Transverse colon (tissue), 4 donors: Measurements from ENCODE around the gene SRSF3. TPM values are rescaled to one million over a fixed set of nuclear protein-coding genes. Genes with fewer than 3 reads are reported as not detected.
A peak's percentile ranks its signal among the peaks of the same experiment; 100 is the strongest.
"Not testable (repeated sequence)": the region's sequence is repeated elsewhere in the genome, so short reads cannot be mapped to it uniquely, and the experiment has no call there.

ENCODE experiments used
- DNase-seq: peaks from one replicate; pipeline ENCODE4 v3.0.0-alpha.2; 2019
- H3K27ac ChIP-seq, 4 donors: fragments of 200-600 bp; sonication (generic); 2 replicates each; pipeline ENCODE4 v1.5.1; 2016 to 2018; ENCODE audit warnings: inconsistent platforms in 4 of 4
- H3K27me3 ChIP-seq: fragments of 200-600 bp; sonication (generic); 2 replicates; pipeline ENCODE4 v1.5.1; 2017; ENCODE audit warnings: inconsistent platforms
- H3K36me3 ChIP-seq, 4 donors: fragments of 200-600 bp; sonication (generic); 2 replicates each; pipeline ENCODE4 v1.5.1; 2017 to 2019; ENCODE audit warnings: inconsistent platforms in 4 of 4
- H3K4me1 ChIP-seq, 4 donors: fragments of 200-600 bp; sonication (generic); 2 replicates each; pipeline ENCODE4 v1.5.1; 2017 to 2020; ENCODE audit warnings: inconsistent platforms in 4 of 4
- H3K4me3 ChIP-seq, 4 donors: fragments of 200-600 bp; sonication (generic); 1 replicate in 1 of 4; 2 replicates in 3 of 4; pipeline versions ENCODE4 v1.5.1 to v1.6.1; 2017 to 2019; ENCODE audit warnings: inconsistent platforms in 4 of 4
- H3K9me3 ChIP-seq, 2 donors: fragments of 200-600 bp; sonication (generic); 2 replicates each; pipeline ENCODE4 v1.5.1; 2017 to 2019; ENCODE audit warnings: inconsistent platforms in 2 of 2
- CTCF ChIP-seq, 5 experiments: fragments of 200-600 bp in 3 of 5; fragments of 450-650 bp in 2 of 5; sonication (generic) in 3 of 5; IDR thresholded peaks; 1 replicate in 2 of 5; 2 replicates in 3 of 5; pipeline ENCODE4 v1.5.1; 2016 to 2017; ENCODE audit warnings: antibody characterized with exemption in 5 of 5, inconsistent platforms in 3 of 5, mild to moderate bottlenecking in 2 of 5, moderate library complexity in 1 of 5
- EP300 ChIP-seq: sonication (generic); formaldehyde crosslinking; IDR thresholded peaks from one replicate; pipeline ENCODE4 v1.6.1; 2017; ENCODE audit warnings: antibody characterized with exemption, low read depth
- POLR2A ChIP-seq: fragments of 450-650 bp; IDR thresholded peaks from one replicate; pipeline ENCODE4 v1.6.1; 2016; ENCODE audit warnings: antibody characterized with exemption, mild to moderate bottlenecking, moderate library complexity
- POLR2AphosphoS5 ChIP-seq, 3 donors: sonication (generic); formaldehyde crosslinking; IDR thresholded peaks; one replicate each; pipeline ENCODE4 v1.6.1; 2016; ENCODE audit warnings: antibody characterized with exemption in 3 of 3
- WGBS, 2 donors: methylation state at CpG; one replicate each; pipeline ENCODE4 v1.1.5; 2018; ENCODE audit warnings: low coverage in 1 of 2; 5-methylcytosine and 5-hydroxymethylcytosine counted together
- in situ Hi-C, 4 donors: fragments of 200-750 bp; cut with MboI; loops; one replicate each; pipeline versions ENCODE4 v1.15.0 to v1.15.1; 2017; ENCODE audit warnings: low sequenced_read_pairs in 3 of 4, low pct_ligation_motif_present in 1 of 4, low pct_unique_long_range_greater_than_20kb in 1 of 4
- intact Hi-C: fragments of 100-400 bp; cut with DNase I; formaldehyde crosslinking; loops from one replicate; pipeline ENCODE4 v1.15.1; 2023; ENCODE audit warnings: low total_unique reads
- total RNA-seq, 4 donors: library from RNA; depleted of rRNA; stranded (reverse); fragments of >200 nt; gene quantifications; one replicate each; pipeline ENCODE4 v1.1.0, GENCODE V29; 2016

The SRSF3 gene
- total RNA-seq, 4 donors from 2014 or later: 110 to 177 (median 144) TPM

DNA sequence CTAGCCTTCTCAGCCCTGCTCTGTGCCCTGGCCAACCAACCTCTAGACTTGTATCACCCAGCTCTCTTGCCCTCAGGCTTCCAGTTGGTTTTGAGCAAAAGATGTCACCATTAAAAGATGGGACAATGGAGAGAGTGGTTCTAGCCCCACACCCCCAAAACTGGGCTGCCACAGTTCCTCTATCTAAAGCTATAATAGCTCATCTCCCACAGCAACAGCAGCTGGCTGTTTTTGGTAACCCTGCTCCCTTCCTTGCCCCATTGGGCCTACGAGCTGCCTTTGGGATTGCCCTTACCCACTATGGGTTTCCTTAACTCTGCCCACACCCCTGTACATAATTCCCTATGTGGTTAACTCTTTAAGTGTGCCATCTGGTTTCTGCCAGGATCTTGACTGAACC, 7.6 kb upstream of the SRSF3 start:
- Histone ChIP-seq H3K4me3 (no peak overlapping the region), H3K36me3 (no peaks in the 10 kb centered on the region), H3K9me3 (no peaks in the 10 kb centered on the region), H3K4me1 (no peaks in the 10 kb centered on the region), H3K27me3 (no peaks in the 10 kb centered on the region), H3K27ac (no peak overlapping the region)
- in situ Hi-C loops (loop anchor here in 3 of 4 donors (10.0 to 25.0 kb wide), 2 partner anchors 149 to 162 kb away; partner anchors contain the start of genes KCTD20 (in 1 of the 3) and PXT1 (in 1 of the 3)), intact Hi-C loops (no loop called here)
- TF ChIP-seq POLR2A (no peak), CTCF (IDR thresholded peaks at IDR 0.05) (no peak), EP300 (no peak), POLR2AphosphoS5 (IDR thresholded peaks at IDR 0.05) (no peak)
- 79 to 86% methylated on average over 1 of the region's 1 CpG for WGBS, 2 donors
- no peak for DNase-seq

DNA sequence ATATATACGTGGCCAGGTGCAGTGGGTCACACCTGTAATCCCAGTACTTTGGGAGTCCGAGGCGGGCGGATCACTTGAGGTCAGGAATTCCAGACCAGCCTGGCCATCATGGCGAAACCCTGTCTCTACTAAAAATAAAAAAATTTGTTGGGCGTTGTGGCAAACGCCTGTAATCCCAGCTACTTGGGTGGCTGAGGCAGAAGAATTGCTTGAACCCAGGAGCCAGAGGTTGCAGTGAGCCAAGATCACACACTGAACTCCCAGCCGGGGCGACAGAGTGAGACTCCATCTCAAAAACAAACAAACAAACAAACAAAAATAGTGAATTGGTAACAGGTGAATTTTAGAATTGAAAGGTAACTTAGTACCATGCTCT, 5.1 kb upstream of the SRSF3 start:
- intact Hi-C loops, H3K27ac ChIP-seq, DNase-seq, H3K4me3 ChIP-seq, H3K27me3 ChIP-seq, H3K9me3 ChIP-seq, H3K36me3 ChIP-seq: not testable (repeated sequence)
- peaks cover 0 to 12% (median 7%) of the 10 kb centered on the region in 4 donors for H3K4me1 ChIP-seq
- 91 to 98% methylated on average over 7 to 9 of the region's 9 CpGs for WGBS, 2 donors
- in situ Hi-C loops: loop anchor here in 3 of 4 donors (10.0 to 25.0 kb wide), 2 partner anchors 152 to 164 kb away; partner anchors contain the start of genes KCTD20 (in 1 of the 3) and PXT1 (in 1 of the 3)

- intact Hi-C loops: loop anchor here (5.0 kb wide), 1 partner anchor 43 kb away; the partner anchor contains the start of gene STK38
- TF ChIP-seq POLR2A (no peak), CTCF (IDR thresholded peaks at IDR 0.05) (no peak), EP300 (no peak), POLR2AphosphoS5 (IDR thresholded peaks at IDR 0.05) (no peak)
- DNase-seq: no peak
These were observed 3.9 kb upstream of the SRSF3 start for GRCh38 chr6:36590237-36590636.

DNA sequence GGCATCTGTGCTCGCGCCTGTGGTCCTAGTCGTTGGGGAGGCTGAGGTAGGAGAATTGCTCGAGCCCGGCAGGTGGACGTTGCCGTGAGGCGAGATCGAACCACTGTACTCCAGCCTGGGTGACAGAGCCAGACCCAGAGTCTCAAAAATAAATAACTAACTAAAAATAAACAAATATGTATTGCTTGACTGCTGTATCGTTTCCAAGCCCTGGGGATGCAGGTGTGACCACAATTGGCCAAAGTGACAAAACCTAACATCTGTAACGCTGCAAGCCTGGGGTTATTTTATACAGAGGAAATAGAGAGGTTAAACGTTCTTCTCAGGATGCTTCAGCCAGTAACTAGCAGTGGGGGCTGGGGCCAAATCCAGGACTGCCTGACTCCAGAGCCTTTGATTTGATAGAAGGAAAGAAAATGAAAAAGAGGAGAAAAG, 1.9 kb upstream of the SRSF3 start:
- intact Hi-C loops (loop anchor here (5.0 kb wide), 1 partner anchor 45 kb away; the partner anchor contains the start of gene STK38), in situ Hi-C loops (loop anchor here in 2 of 4 donors (10.0 to 25.0 kb wide), 2 partner anchors 147 to 155 kb away; partner anchors contain the start of genes KCTD20 (in 2 of the 2) and PXT1 (in 2 of the 2))
- peaks cover 0 to 7% (median under 1%) of the 10 kb centered on the region in 4 donors for H3K36me3 ChIP-seq
- peaks cover under 1 to 21% (median 11%) of the 10 kb centered on the region in 4 donors for H3K4me1 ChIP-seq
- H3K9me3 ChIP-seq: no peaks in the 10 kb centered on the region
- 71 to 74% methylated on average over 12 of the region's 12 CpGs for WGBS, 2 donors
- no peak for TF ChIP-seq POLR2A
- no peak for TF ChIP-seq POLR2AphosphoS5 (IDR thresholded peaks at IDR 0.05)
- TF ChIP-seq EP300: no peak
- TF ChIP-seq CTCF (IDR thresholded peaks at IDR 0.05): no peak
- H3K4me3 ChIP-seq: no peak overlapping the region
- DNase-seq: peak; percentile 36
- H3K27me3 ChIP-seq: no peaks in the 10 kb centered on the region
- peak overlapping the region; percentile 96 to 100 (median 98) for H3K27ac ChIP-seq

More at GRCh38 chr6:36590237-36590636, 3.9 kb upstream of the SRSF3 start:
- Histone ChIP-seq H3K4me3 (no peak overlapping the region), H3K4me1 (peaks cover 0 to 12% (median 7%) of the 10 kb centered on the region in 4 donors), H3K36me3 (no peaks in the 10 kb centered on the region), H3K9me3 (no peaks in the 10 kb centered on the region), H3K27ac (no peak overlapping the region), H3K27me3 (no peaks in the 10 kb centered on the region)
- in situ Hi-C loops: loop anchor here in 2 of 4 donors (10.0 to 25.0 kb wide), 2 partner anchors 145 to 153 kb away; partner anchors contain the start of genes KCTD20 (in 2 of the 2) and PXT1 (in 2 of the 2)
- WGBS, 2 donors: 96% methylated on average over 1 of the region's 1 CpG; no CpG with 5 or more reads in 1 of the 2 donors
